ENCODE results near the gene CHN1. TPM values are rescaled to one million over a fixed set of nuclear protein-coding genes. Genes with fewer than 3 reads are reported as not detected.

The CHN1 gene
- total and polyA plus RNA-seq, 7 experiments from 2014 or later, result 0.81 to 3.5 (median 1.4) TPM

GRCh38 chr2:175008009-175008408 is 2.8 kb upstream of the CHN1 start:
- Mint-ChIP-seq H3K27ac (no peak overlapping the region), H3K4me3 (no peak overlapping the region), H3K4me1 (peaks cover 0 to 12% (median 5%) of the 10 kb centered on the region in 7 donors), H3K27me3 (peaks cover 30 to 74% (median 34%) of the 10 kb centered on the region in 5 donors), H3K36me3 (peaks cover 0 to 2% (median 0%) of the 10 kb centered on the region in 5 donors), H3K9me3 (peaks cover 0 to 2% (median 0%) of the 10 kb centered on the region in 11 donors)
- CTCF ChIA-PET, result interaction anchor here (1.2 kb wide), 1 partner anchor 259 kb away, joined by 3 read pairs; no protein-coding TSS in a partner anchor
- no peak overlapping the region for H3K4me3 ChIP-seq (ENCODE audit: low read length)
- DNase-seq (no peak), ATAC-seq (no peak)
- no peaks in the 10 kb centered on the region for H3K36me3 ChIP-seq (ENCODE audit: control insufficient read depth in 2 of 3, insufficient read depth in 3 of 3, low read length in 3 of 3)
- H3K27ac ChIP-seq (ENCODE audit: low read depth, low read length), result no peak overlapping the region
- POLR2A ChIA-PET, result no interaction called here
- intact Hi-C loops (cut with micrococcal nuclease), result loop anchor here (5.0 to 10.0 kb wide), 3 partner anchors 261 to 613 kb away; partner anchors contain the start of gene SCRN3 (in 2 of the 2)
- H3K9me3 ChIP-seq (ENCODE audit: control insufficient read depth in 2 of 3, low read length in 3 of 3), result no peaks in the 10 kb centered on the region
- peaks cover 9 to 14% of the 10 kb centered on the region in 2 donors for H3K27me3 ChIP-seq (ENCODE audit: control insufficient read depth in 2 of 2, insufficient read depth in 2 of 2, low read length in 2 of 2)
- H3K4me1 ChIP-seq (ENCODE audit: control insufficient read depth in 2 of 2, insufficient read depth in 2 of 2, low read length in 2 of 2), result peaks cover 0 to 6% of the 10 kb centered on the region in 2 donors

GRCh38 chr2:175007510-175007909 is 2.3 kb upstream of the CHN1 start:
- H3K27ac Mint-ChIP-seq, result no peak overlapping the region
- CTCF ChIA-PET, result interaction anchor here (1.2 kb wide), 1 partner anchor 258 kb away, joined by 3 read pairs; no protein-coding TSS in a partner anchor
- H3K27ac ChIP-seq (ENCODE audit: low read depth, low read length), result no peak overlapping the region
- H3K36me3 Mint-ChIP-seq, result peaks cover 0 to under 1% (median 0%) of the 10 kb centered on the region in 5 donors
- H3K4me3 Mint-ChIP-seq, result no peak overlapping the region
- H3K36me3 ChIP-seq (ENCODE audit: control insufficient read depth in 2 of 3, insufficient read depth in 3 of 3, low read length in 3 of 3), result no peaks in the 10 kb centered on the region
- POLR2A ChIA-PET, result no interaction called here
- ATAC-seq (no peak), DNase-seq (no peak)
- H3K27me3 ChIP-seq (ENCODE audit: control insufficient read depth in 2 of 2, insufficient read depth in 2 of 2, low read length in 2 of 2), result peaks cover 9 to 14% of the 10 kb centered on the region in 2 donors
- no peaks in the 10 kb centered on the region for H3K9me3 ChIP-seq (ENCODE audit: control insufficient read depth in 2 of 3, low read length in 3 of 3)
- no peak overlapping the region for H3K4me3 ChIP-seq (ENCODE audit: low read length)
- peaks cover 0 to under 1% (median 0%) of the 10 kb centered on the region in 11 donors for H3K9me3 Mint-ChIP-seq
- intact Hi-C loops (cut with micrococcal nuclease), result loop anchor here (5.0 to 10.0 kb wide), 3 partner anchors 260 to 613 kb away; partner anchors contain the start of gene SCRN3 (in 2 of the 2)
- H3K4me1 ChIP-seq (ENCODE audit: control insufficient read depth in 2 of 2, insufficient read depth in 2 of 2, low read length in 2 of 2), result peaks cover 0 to 6% of the 10 kb centered on the region in 2 donors
- peaks cover 31 to 74% (median 39%) of the 10 kb centered on the region in 5 donors for H3K27me3 Mint-ChIP-seq
- H3K4me1 Mint-ChIP-seq, result peaks cover 0 to 12% (median 5%) of the 10 kb centered on the region in 7 donors

DNA sequence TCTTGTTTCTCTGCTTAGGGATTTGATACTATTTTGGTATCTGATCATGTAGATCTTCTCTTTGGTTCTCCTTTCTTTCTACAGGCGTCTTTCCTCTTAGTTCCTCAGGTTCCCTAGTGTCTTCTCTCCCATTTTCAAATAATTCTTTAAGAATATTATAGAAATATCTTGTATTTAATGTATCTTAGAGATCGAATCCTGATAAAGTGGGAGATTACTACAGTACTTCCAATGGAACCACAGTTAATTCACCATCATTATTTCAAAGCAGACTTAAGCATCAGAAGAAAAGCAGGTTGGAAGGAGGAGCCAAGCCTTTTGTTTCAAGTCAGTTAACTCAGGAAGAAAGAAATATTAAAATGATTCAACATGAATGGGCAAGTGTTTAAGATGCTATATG is 1.1 kb upstream of the CHN1 start:
- peaks cover 9 to 14% of the 10 kb centered on the region in 2 donors for H3K27me3 ChIP-seq (ENCODE audit: control insufficient read depth in 2 of 2, insufficient read depth in 2 of 2, low read length in 2 of 2)
- no peaks in the 10 kb centered on the region for H3K36me3 ChIP-seq (ENCODE audit: control insufficient read depth in 2 of 3, insufficient read depth in 3 of 3, low read length in 3 of 3)
- Mint-ChIP-seq H3K27me3 (peaks cover 42 to 73% (median 48%) of the 10 kb centered on the region in 5 donors), H3K4me3 (peak overlapping the region; percentile 38 to 86 (median 78)), H3K9me3 (no peaks in the 10 kb centered on the region), H3K4me1 (peaks cover 0 to 12% (median 5%) of the 10 kb centered on the region in 7 donors), H3K36me3 (no peaks in the 10 kb centered on the region), H3K27ac (no peak overlapping the region)
- intact Hi-C loops (cut with micrococcal nuclease), result loop anchor here (5.0 to 10.0 kb wide), 3 partner anchors 259 to 611 kb away; partner anchors contain the start of gene SCRN3 (in 2 of the 2)
- no peak for ATAC-seq
- CTCF ChIA-PET, result interaction anchor here (0.7 to 1.7 kb wide), 2 partner anchors 257 to 982 kb away, joined by 4 read pairs; no protein-coding TSS in a partner anchor
- no peak for DNase-seq
- H3K4me3 ChIP-seq (ENCODE audit: low read length), result no peak overlapping the region
- H3K4me1 ChIP-seq (ENCODE audit: control insufficient read depth in 2 of 2, insufficient read depth in 2 of 2, low read length in 2 of 2), result peaks cover 0 to 6% of the 10 kb centered on the region in 2 donors
- POLR2A ChIA-PET, result interaction anchor here (0.8 kb wide), 1 partner anchor 9 kb away, joined by 3 read pairs; no protein-coding TSS in a partner anchor
- H3K9me3 ChIP-seq (ENCODE audit: control insufficient read depth in 2 of 3, low read length in 3 of 3), result no peaks in the 10 kb centered on the region
- H3K27ac ChIP-seq (ENCODE audit: low read depth, low read length), result no peak overlapping the region

GRCh38 chr2:175005733-175006264 is 618 bp upstream of the CHN1 start:
- Mint-ChIP-seq H3K36me3 (no peaks in the 10 kb centered on the region), H3K9me3 (no peaks in the 10 kb centered on the region), H3K4me3 (peak overlapping the region; percentile 38 to 86 (median 78)), H3K27me3 (peaks cover 47 to 76% (median 53%) of the 10 kb centered on the region in 5 donors), H3K27ac (peak overlapping the region in 1 of 9 donors; percentile 12), H3K4me1 (peaks cover 0 to 12% (median 5%) of the 10 kb centered on the region in 7 donors)
- H3K36me3 ChIP-seq (ENCODE audit: control insufficient read depth in 2 of 3, insufficient read depth in 3 of 3, low read length in 3 of 3), result no peaks in the 10 kb centered on the region
- H3K4me3 ChIP-seq (ENCODE audit: low read length), result peak overlapping the region; percentile 55
- ATAC-seq (no peak), DNase-seq (peak in 1 of 9 donors; percentile 3)
- intact Hi-C loops (cut with micrococcal nuclease), result loop anchor here (5.0 to 10.0 kb wide), 3 partner anchors 258 to 611 kb away; partner anchors contain the start of gene SCRN3 (in 2 of the 2)
- ChIA-PET CTCF (interaction anchor here (0.7 to 1.7 kb wide), 3 partner anchors 9 to 981 kb away, joined by 3 to 4 read pairs (median 4); no protein-coding TSS in a partner anchor), POLR2A (interaction anchor here (0.5 to 0.8 kb wide), 2 partner anchors 10 to 802 kb away, joined by 3 read pairs; no protein-coding TSS in a partner anchor)
- no peak overlapping the region for H3K27ac ChIP-seq (ENCODE audit: low read depth, low read length)
- H3K4me1 ChIP-seq (ENCODE audit: control insufficient read depth in 2 of 2, insufficient read depth in 2 of 2, low read length in 2 of 2), result peaks cover 0 to 6% of the 10 kb centered on the region in 2 donors
- H3K9me3 ChIP-seq (ENCODE audit: control insufficient read depth in 2 of 3, low read length in 3 of 3), result no peaks in the 10 kb centered on the region
- H3K27me3 ChIP-seq (ENCODE audit: control insufficient read depth in 2 of 2, insufficient read depth in 2 of 2, low read length in 2 of 2), result peaks cover 9 to 14% of the 10 kb centered on the region in 2 donors

DNA sequence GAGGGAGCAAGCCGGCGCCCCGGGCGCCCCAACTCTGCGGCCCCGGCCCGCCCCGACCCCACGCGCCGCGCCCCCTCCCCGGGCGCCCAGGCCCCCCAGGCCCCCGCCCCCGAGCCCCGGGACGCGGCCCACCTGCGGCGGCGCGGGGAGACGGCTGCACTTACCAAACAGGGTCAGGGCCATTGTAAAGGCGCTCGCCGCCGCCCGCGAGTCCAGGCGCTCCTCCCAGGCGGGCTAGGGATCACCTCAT is 526 bp downstream of the CHN1 start:
- Mint-ChIP-seq H3K36me3 (peaks cover 0 to under 1% (median 0%) of the 10 kb centered on the region in 5 donors), H3K4me1 (peaks cover 0 to 12% (median 5%) of the 10 kb centered on the region in 7 donors), H3K4me3 (peak overlapping the region; percentile 82 to 88 (median 84)), H3K27ac (peak overlapping the region in 2 of 9 donors; percentile 29 to 34), H3K9me3 (no peaks in the 10 kb centered on the region), H3K27me3 (peaks cover 50 to 72% (median 59%) of the 10 kb centered on the region in 5 donors)
- ChIA-PET CTCF (no interaction called here), POLR2A (no interaction called here)
- H3K27ac ChIP-seq (ENCODE audit: low read depth, low read length), result no peak overlapping the region
- H3K9me3 ChIP-seq (ENCODE audit: control insufficient read depth in 2 of 3, low read length in 3 of 3), result no peaks in the 10 kb centered on the region
- H3K4me1 ChIP-seq (ENCODE audit: control insufficient read depth in 2 of 2, insufficient read depth in 2 of 2, low read length in 2 of 2), result peaks cover 0 to 6% of the 10 kb centered on the region in 2 donors
- intact Hi-C loops (cut with micrococcal nuclease), result loop anchor here in 1 of 2 donors (10.0 kb wide), 1 partner anchor 610 kb away; the partner anchor contains the start of gene SCRN3
- DNase-seq (no peak), ATAC-seq (no peak)
- H3K27me3 ChIP-seq (ENCODE audit: control insufficient read depth in 2 of 2, insufficient read depth in 2 of 2, low read length in 2 of 2), result peaks cover 9 to 14% of the 10 kb centered on the region in 2 donors
- peak overlapping the region; percentile 55 for H3K4me3 ChIP-seq (ENCODE audit: low read length)
- H3K36me3 ChIP-seq (ENCODE audit: control insufficient read depth in 2 of 3, insufficient read depth in 3 of 3, low read length in 3 of 3), result no peaks in the 10 kb centered on the region

- H3K27me3 Mint-ChIP-seq, result peaks cover 52 to 72% (median 63%) of the 10 kb centered on the region in 5 donors
- ChIA-PET POLR2A (interaction anchor here (0.6 kb wide), 1 partner anchor 449 kb away, joined by 3 read pairs; no protein-coding TSS in a partner anchor), CTCF (interaction anchor here (0.6 to 1.3 kb wide), 2 partner anchors 310 to 495 kb away, joined by 3 to 6 read pairs; no protein-coding TSS in a partner anchor)
- H3K27ac ChIP-seq (ENCODE audit: low read depth, low read length), result no peak overlapping the region
- H3K9me3 ChIP-seq (ENCODE audit: control insufficient read depth in 2 of 3, low read length in 3 of 3), result no peaks in the 10 kb centered on the region
- no peaks in the 10 kb centered on the region for H3K9me3 Mint-ChIP-seq
- no peak overlapping the region for H3K4me3 ChIP-seq (ENCODE audit: low read length)
- intact Hi-C loops (cut with micrococcal nuclease), result loop anchor here in 1 of 2 donors (10.0 kb wide), 1 partner anchor 609 kb away; the partner anchor contains the start of gene SCRN3
- H3K27me3 ChIP-seq (ENCODE audit: control insufficient read depth in 2 of 2, insufficient read depth in 2 of 2, low read length in 2 of 2), result peaks cover 9 to 14% of the 10 kb centered on the region in 2 donors
- peaks cover 0 to 4% (median 0%) of the 10 kb centered on the region in 5 donors for H3K36me3 Mint-ChIP-seq
- H3K27ac Mint-ChIP-seq, result peak overlapping the region in 3 of 9 donors; percentile 29 to 41 (median 34)
- peak overlapping the region; percentile 82 to 88 (median 84) for H3K4me3 Mint-ChIP-seq
- no peak for DNase-seq
- H3K4me1 Mint-ChIP-seq, result peaks cover 0 to 12% (median 5%) of the 10 kb centered on the region in 7 donors
- ATAC-seq, result no peak
- peaks cover 0 to 6% of the 10 kb centered on the region in 2 donors for H3K4me1 ChIP-seq (ENCODE audit: control insufficient read depth in 2 of 2, insufficient read depth in 2 of 2, low read length in 2 of 2)
- H3K36me3 ChIP-seq (ENCODE audit: control insufficient read depth in 2 of 3, insufficient read depth in 3 of 3, low read length in 3 of 3), result no peaks in the 10 kb centered on the region
Observed at GRCh38 chr2:175003875-175004729, 1.1 kb downstream of the CHN1 start.

Data from naive thymus-derived CD4-positive, alpha-beta T cell (primary cell).